Testis (tissue), 2 donors: Measurements from ENCODE around the gene TBC1D10B.

Experiments used
- CTCF ChIP-seq, 3 experiments: fragments of 450-650 bp in 2 of 3; fragments of 200-600 bp in 1 of 3; sonication (generic) in 1 of 3; IDR thresholded peaks; one replicate each; pipeline ENCODE4 v1.5.1; 2016 to 2019; ENCODE audit warnings: antibody characterized with exemption in 3 of 3, mild to moderate bottlenecking in 2 of 3, moderate library complexity in 1 of 3
- POLR2A ChIP-seq: fragments of 450-650 bp; IDR thresholded peaks from one replicate; pipeline ENCODE4 v1.6.1; 2017; ENCODE audit warnings: antibody characterized with exemption, mild to moderate bottlenecking, moderate library complexity

GRCh38 chr16:30377812-30378235 lies 7.5 kb upstream of the TBC1D10B start:
- TF ChIP-seq CTCF (IDR thresholded peaks at IDR 0.05) (no peak), POLR2A (no peak)
